Epithelial cell of esophagus (primary cell): ENCODE data around the gene CASZ1.

Source experiments
- DNase-seq: peaks from one replicate; pipeline ENCODE4 v3.0.0; 2010; ENCODE audit warnings: low read depth
- H3K4me3 ChIP-seq: 2 replicates; pipeline ENCODE4 v1.5.1; 2011; ENCODE audit warnings: mild to moderate bottlenecking, low read length, control low read depth
- TF ChIP-seq, protein P1 (sequence below): IDR thresholded peaks from 2 replicates; pipeline ENCODE4 v1.5.1; 2011; ENCODE audit warnings: low read depth, mild to moderate bottlenecking, low read length, control low read depth, inconsistent platforms; ENCODE audit not compliant: insufficient read depth; ENCODE audit errors: missing control alignments

The CASZ1 gene

DNA sequence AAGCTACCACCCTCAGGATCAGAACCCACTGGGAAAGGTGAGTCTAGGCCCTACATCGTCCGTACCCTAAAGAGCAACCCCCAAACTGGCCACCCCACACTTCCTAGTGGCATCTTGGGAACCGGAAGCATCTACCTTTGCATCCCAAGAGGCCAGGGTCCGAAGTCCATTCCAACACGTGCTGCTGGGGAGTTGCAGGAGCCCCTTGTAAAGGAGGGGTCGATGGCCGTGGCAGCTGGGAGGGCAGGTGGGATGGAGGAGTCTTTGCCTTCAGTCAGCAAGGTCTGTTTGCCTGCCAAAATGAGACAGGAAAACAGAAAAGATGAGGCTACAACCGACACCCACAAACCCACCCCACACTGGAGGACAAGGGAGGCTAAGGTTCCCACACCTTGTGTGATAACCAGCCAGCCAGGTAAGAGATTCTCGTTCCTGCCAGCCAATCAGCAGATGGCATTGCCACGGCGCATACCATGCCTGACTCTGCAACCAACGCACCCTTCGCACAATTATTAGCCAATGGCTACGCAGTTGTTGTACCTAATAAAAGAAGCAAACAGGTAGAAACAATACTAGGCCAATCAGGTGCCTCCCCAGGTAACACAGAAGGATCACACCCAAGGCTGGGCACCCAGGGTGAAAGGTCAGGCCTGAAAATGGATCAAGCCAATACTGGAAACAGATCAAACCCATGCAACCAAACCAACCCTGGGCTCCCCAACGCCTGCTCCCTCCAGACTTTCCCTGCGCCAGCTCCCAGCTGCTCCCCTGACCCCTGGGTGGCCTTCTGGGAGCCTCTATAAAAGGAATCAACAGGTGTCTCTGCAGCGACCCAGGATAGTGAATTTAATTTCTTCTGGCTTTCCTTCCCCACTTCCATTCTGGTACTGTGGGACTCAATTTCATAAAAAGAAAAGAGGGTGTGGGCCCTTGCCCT, 35.6 kb downstream of the CASZ1 start:
- DNase-seq, result no peak
- no peak overlapping the region for H3K4me3 ChIP-seq
- TF ChIP-seq, protein P1, sequence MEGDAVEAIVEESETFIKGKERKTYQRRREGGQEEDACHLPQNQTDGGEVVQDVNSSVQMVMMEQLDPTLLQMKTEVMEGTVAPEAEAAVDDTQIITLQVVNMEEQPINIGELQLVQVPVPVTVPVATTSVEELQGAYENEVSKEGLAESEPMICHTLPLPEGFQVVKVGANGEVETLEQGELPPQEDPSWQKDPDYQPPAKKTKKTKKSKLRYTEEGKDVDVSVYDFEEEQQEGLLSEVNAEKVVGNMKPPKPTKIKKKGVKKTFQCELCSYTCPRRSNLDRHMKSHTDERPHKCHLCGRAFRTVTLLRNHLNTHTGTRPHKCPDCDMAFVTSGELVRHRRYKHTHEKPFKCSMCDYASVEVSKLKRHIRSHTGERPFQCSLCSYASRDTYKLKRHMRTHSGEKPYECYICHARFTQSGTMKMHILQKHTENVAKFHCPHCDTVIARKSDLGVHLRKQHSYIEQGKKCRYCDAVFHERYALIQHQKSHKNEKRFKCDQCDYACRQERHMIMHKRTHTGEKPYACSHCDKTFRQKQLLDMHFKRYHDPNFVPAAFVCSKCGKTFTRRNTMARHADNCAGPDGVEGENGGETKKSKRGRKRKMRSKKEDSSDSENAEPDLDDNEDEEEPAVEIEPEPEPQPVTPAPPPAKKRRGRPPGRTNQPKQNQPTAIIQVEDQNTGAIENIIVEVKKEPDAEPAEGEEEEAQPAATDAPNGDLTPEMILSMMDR, result no peak

GRCh38 chr1:10759413-10760200, 36.8 kb downstream of the CASZ1 start:
- no peak for DNase-seq
- TF ChIP-seq, protein P1, result no peak

DNA sequence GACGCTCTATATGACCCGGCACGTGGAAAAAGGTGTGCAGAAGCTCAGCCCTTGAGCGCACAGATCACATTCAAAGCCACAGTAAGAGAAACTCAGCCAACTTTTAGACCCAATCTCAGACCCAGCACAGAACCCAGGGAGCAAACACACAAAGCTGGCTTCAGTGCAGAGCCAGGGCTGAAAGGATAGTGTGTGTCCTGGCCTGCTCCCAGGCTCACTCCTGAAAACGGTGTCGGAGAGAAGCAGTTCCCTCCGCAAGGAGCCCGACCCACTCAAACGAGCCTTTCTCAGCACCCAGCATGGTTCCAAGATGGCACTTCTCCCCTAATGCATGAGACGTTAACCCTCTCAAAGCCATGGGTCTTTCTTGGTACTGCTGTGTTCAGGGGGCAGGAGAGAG, 39.6 kb downstream of the CASZ1 start:
- H3K4me3 ChIP-seq, result no peak overlapping the region
- no peak for DNase-seq
- TF ChIP-seq, protein P1, result no peak

More at GRCh38 chr1:10759413-10760200, 36.8 kb downstream of the CASZ1 start:
- no peak overlapping the region for H3K4me3 ChIP-seq

GRCh38 chr1:10755970-10756521, 40.4 kb downstream of the CASZ1 start:
- H3K4me3 ChIP-seq, result no peak overlapping the region
- DNase-seq, result peak; percentile 60
- TF ChIP-seq, protein P1, result no peak

GRCh38 chr1:10754568-10755329, 41.7 kb downstream of the CASZ1 start:
- no peak for DNase-seq
- no peak overlapping the region for H3K4me3 ChIP-seq
- TF ChIP-seq, protein P1, result no peak

- no peak for DNase-seq
- TF ChIP-seq, protein P1, result no peak
- no peak overlapping the region for H3K4me3 ChIP-seq
Observed at GRCh38 chr1:10753299-10753698, 43.1 kb downstream of the CASZ1 start.
